Pons (tissue), 1 donor: ENCODE results near the gene ZRANB1.

Experiments used
- DNase-seq: peaks from one replicate; pipeline ENCODE4 v3.0.0-alpha.2; 2016; ENCODE audit warnings: low spot score

ZRANB1 gene

GRCh38 chr10:125035588-125036295 is 93.8 kb downstream of the ZRANB1 start:
- peak; percentile 73 for DNase-seq

GRCh38 chr10:125037145-125037877 is 95.4 kb downstream of the ZRANB1 start:
- DNase-seq, result no peak
